ENCODE measurements around the gene CAMTA1.

DNA sequence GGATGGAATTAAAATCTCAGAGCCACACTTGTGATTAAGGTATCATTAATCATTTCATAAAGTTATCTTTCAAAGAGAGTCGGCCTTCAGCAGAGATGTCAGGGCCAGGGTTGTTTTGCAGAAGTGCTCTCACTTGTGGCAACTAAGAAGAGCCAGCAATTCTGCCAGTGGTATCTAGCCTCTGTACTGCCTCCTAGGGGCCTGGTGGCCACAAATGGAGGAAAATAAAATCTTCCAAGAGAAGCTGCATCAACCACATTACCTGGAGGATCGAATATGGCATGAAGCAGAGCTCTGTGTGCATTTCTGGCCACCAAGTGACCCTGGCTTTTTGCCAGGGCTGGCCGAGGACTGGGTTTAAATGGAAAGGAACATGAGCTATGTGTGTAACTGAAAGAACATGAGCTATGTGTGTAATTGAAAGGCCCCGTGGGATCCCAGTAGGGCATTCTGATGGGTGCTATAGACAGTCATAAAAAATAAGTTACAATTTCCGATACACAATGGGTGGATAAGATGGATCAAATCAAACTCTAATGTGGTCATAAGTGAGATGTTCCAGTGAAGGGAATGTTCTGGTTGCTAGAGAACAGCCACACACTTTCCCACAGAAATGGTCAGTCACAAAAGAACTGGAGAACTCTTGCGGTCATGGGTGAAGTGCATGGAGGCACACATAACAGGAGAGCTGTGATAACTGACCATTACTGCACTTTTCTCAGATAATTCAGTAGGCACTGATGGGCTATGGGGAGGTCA lies 335.8 kb downstream of the CAMTA1 start:
- TF ChIP-seq POLR2AphosphoS5 (IDR thresholded peaks at IDR 0.05) (no peak), CTCF (IDR thresholded peaks at IDR 0.05) (no peak), POLR2A (IDR thresholded peaks at IDR 0.05) (no peak)

Data from upper lobe of left lung (tissue), 4 donors.